IMR-90 (cell line): ENCODE measurements around the gene FUT8. TPM values are rescaled to one million over a fixed set of nuclear protein-coding genes. Genes with fewer than 3 reads are reported as not detected.

Experiments
- ATAC-seq: fragments of 200-7000 bp; cut with Tn5 transposase; 2 replicates; pipeline ENCODE4 v1.9.1; 2020; ENCODE audit warnings: low read depth, mild to moderate bottlenecking, moderate library complexity
- BruUV-seq: library from RNA; stranded (reverse); fragments of 400-500 nt; replicated peaks from 2 replicates; lab custom pipeline; 2021; lab: Mats Ljungman, UMichigan
- CTCF ChIA-PET: fragments of 300-600 bp; formaldehyde crosslinking; extraction: SDS; loops from one replicate; lab custom pipeline; 2021; ENCODE audit warnings: antibody characterized with exemption; lab: Yijun Ruan, JAX
- POLR2A ChIA-PET: fragments of 300-600 bp; sonication (Branson Sonifier 250); formaldehyde crosslinking; loops from one replicate; lab custom pipeline; 2022; ENCODE audit warnings: antibody characterized with exemption; ENCODE audit not compliant: unreplicated experiment; lab: Charles Lee
- DNase-seq: peaks from one replicate; pipeline ENCODE4 v3.0.0; 2013
- H2AFZ ChIP-seq: replicated peaks from 2 replicates; pipeline ENCODE3; 2013; ENCODE audit warnings: low read length, mild to moderate bottlenecking; ENCODE audit not compliant: poor library complexity
- H2AK5ac ChIP-seq: 2 replicates; pipeline ENCODE4 v1.6.1; 2013; ENCODE audit warnings: low read depth, low read length, inconsistent platforms
- H2AK9ac ChIP-seq: replicated peaks from 2 replicates; pipeline ENCODE3; 2013; ENCODE audit warnings: mild to moderate bottlenecking, low read depth, low read length, moderate library complexity; ENCODE audit not compliant: poor library complexity
- H2BK120ac ChIP-seq: 2 replicates; pipeline ENCODE4 v1.6.1; 2013; ENCODE audit warnings: low read depth, low read length, inconsistent platforms
- H2BK15ac ChIP-seq: 3 replicates; pipeline ENCODE4 v1.6.1; 2013; ENCODE audit warnings: low read depth, low read length, inconsistent platforms
- H2BK20ac ChIP-seq: 2 replicates; pipeline ENCODE4 v1.6.1; 2013; ENCODE audit warnings: low read depth, mild to moderate bottlenecking, inconsistent platforms, low read length, moderate library complexity
- H2BK5ac ChIP-seq: 2 replicates; pipeline ENCODE4 v1.6.1; 2013; ENCODE audit warnings: mild to moderate bottlenecking, low read depth, low read length, inconsistent platforms; ENCODE audit not compliant: poor library complexity, severe bottlenecking
- H3K14ac ChIP-seq: replicated peaks from 2 replicates; pipeline ENCODE4 v1.6.1; 2013; ENCODE audit warnings: low read depth, low read length, inconsistent platforms
- H3K18ac ChIP-seq: 2 replicates; pipeline ENCODE4 v1.6.1; 2013; ENCODE audit warnings: low read depth, low read length, control low read depth
- H3K23ac ChIP-seq: 2 replicates; pipeline ENCODE4 v1.6.1; 2013; ENCODE audit warnings: low read depth, low read length, inconsistent platforms
- H3K27ac ChIP-seq: 2 replicates; pipeline ENCODE4 v1.5.1; 2013; ENCODE audit warnings: mild to moderate bottlenecking, control low read depth, low read length; ENCODE audit not compliant: insufficient read depth
- H3K27me3 ChIP-seq: 2 replicates; pipeline ENCODE4 v1.6.1; 2013; ENCODE audit warnings: low read length; ENCODE audit not compliant: control insufficient read depth, insufficient read depth
- H3K36me3 ChIP-seq: 2 replicates; pipeline ENCODE4 v1.6.1; 2013; ENCODE audit warnings: low read length, mixed read lengths; ENCODE audit not compliant: control insufficient read depth, insufficient read depth
- H3K4ac ChIP-seq: 2 replicates; pipeline ENCODE4 v1.6.1; 2013; ENCODE audit warnings: low read depth, low read length, inconsistent platforms
- H3K4me1 ChIP-seq: 2 replicates; pipeline ENCODE4 v1.6.1; 2013; ENCODE audit warnings: low read length, mixed read lengths; ENCODE audit not compliant: control insufficient read depth, insufficient read depth
- H3K4me2 ChIP-seq: 2 replicates; pipeline ENCODE4 v1.6.1; 2013; ENCODE audit warnings: low read depth, mild to moderate bottlenecking, control low read depth, low read length, moderate library complexity
- H3K4me3 ChIP-seq: 2 replicates; pipeline ENCODE4 v1.5.1; 2013; ENCODE audit warnings: low read depth, mild to moderate bottlenecking, control low read depth, low read length, moderate library complexity; ENCODE audit not compliant: insufficient read depth
- H3K56ac ChIP-seq: 2 replicates; pipeline ENCODE4 v1.6.1; 2013; ENCODE audit warnings: low read length, inconsistent platforms; ENCODE audit not compliant: insufficient read depth; ENCODE audit errors: extremely low read depth
- H3K79me1 ChIP-seq, 2 experiments: 2 replicates each; pipeline ENCODE4 v1.6.1; 2013; ENCODE audit warnings: low read length in 2 of 2, inconsistent platforms in 1 of 2, low read depth in 1 of 2
- H3K9ac ChIP-seq: 2 replicates; pipeline ENCODE4 v1.6.1; 2013; ENCODE audit warnings: low read depth, low read length, control low read depth
- H3K9me1 ChIP-seq: 2 replicates; pipeline ENCODE4 v1.6.1; 2013; ENCODE audit warnings: low read length, inconsistent platforms; ENCODE audit not compliant: insufficient read depth
- H3K9me3 ChIP-seq: 2 replicates; pipeline ENCODE4 v1.6.1; 2013; ENCODE audit warnings: low read length; ENCODE audit not compliant: control insufficient read depth, insufficient read depth
- H4K20me1 ChIP-seq: 2 replicates; pipeline ENCODE4 v1.6.1; 2013; ENCODE audit warnings: low read length, inconsistent platforms; ENCODE audit not compliant: insufficient read depth
- H4K5ac ChIP-seq: 2 replicates; pipeline ENCODE4 v1.6.1; 2013; ENCODE audit warnings: mild to moderate bottlenecking, low read depth, low read length, control low read depth
- H4K8ac ChIP-seq, 2 experiments: 2 replicates each; pipeline ENCODE4 v1.6.1; 2013; ENCODE audit warnings: low read depth in 2 of 2, low read length in 2 of 2, control low read depth in 1 of 2, inconsistent platforms in 1 of 2
- H4K91ac ChIP-seq: 2 replicates; pipeline ENCODE4 v1.6.1; 2013; ENCODE audit warnings: low read depth, low read length, inconsistent platforms; ENCODE audit not compliant: insufficient read depth
- CEBPB ChIP-seq: IDR thresholded peaks from 2 replicates; pipeline ENCODE4 v1.6.1; 2012; ENCODE audit warnings: low read depth, low read length, improper control_type of control experiment
- CHD1 ChIP-seq: IDR thresholded peaks from 2 replicates; pipeline ENCODE4 v1.6.1; 2012; ENCODE audit warnings: low read depth, low read length, improper control_type of control experiment
- CTCF ChIP-seq: conservative IDR thresholded peaks from 2 replicates; pipeline ENCODE4 v1.5.1; 2012; ENCODE audit warnings: mild to moderate bottlenecking, low read depth, low read length, improper control_type of control experiment
- FOS ChIP-seq: fragments of 150-350 bp; IDR thresholded peaks from 2 replicates; pipeline ENCODE4 v1.6.1; 2016; ENCODE audit warnings: low read depth, low read length
- MAFK ChIP-seq: IDR thresholded peaks from 2 replicates; pipeline ENCODE4 v1.6.1; 2012; ENCODE audit warnings: low read depth, low read length, improper control_type of control experiment
- MAZ ChIP-seq: IDR thresholded peaks from 2 replicates; pipeline ENCODE4 v1.6.1; 2012; ENCODE audit warnings: low read depth, mild to moderate bottlenecking, low read length, improper control_type of control experiment, moderate library complexity, borderline replicate concordance
- MXI1 ChIP-seq: IDR thresholded peaks from 2 replicates; pipeline ENCODE4 v1.6.1; 2012; ENCODE audit warnings: low read depth, mild to moderate bottlenecking, low read length, moderate library complexity, borderline replicate concordance
- NFE2L2 ChIP-seq: fragments of 150-350 bp; IDR thresholded peaks from 2 replicates; pipeline ENCODE4 v1.6.1; 2016; ENCODE audit warnings: low read depth, mild to moderate bottlenecking, low read length
- POLR2A ChIP-seq: IDR thresholded peaks from 2 replicates; pipeline ENCODE4 v1.6.1; 2012; ENCODE audit warnings: mild to moderate bottlenecking, low read depth, low read length
- RAD21 ChIP-seq: IDR thresholded peaks from 2 replicates; pipeline ENCODE4 v1.6.1; 2012; ENCODE audit warnings: low read length, improper control_type of control experiment
- RFX5 ChIP-seq: IDR thresholded peaks from 2 replicates; pipeline ENCODE4 v1.8.0; 2012; ENCODE audit warnings: low read depth, mild to moderate bottlenecking, low read length, moderate library complexity
- SMC3 ChIP-seq: fragments of 150-350 bp; IDR thresholded peaks from 2 replicates; pipeline ENCODE4 v1.6.1; 2016; ENCODE audit warnings: low read depth, mild to moderate bottlenecking, antibody characterized with exemption, low read length, moderate library complexity
- WGBS, 2 experiments: methylation state at CpG; one replicate each; pipeline versions ENCODE4 v1.1.5 to v1.1.7; 2013; ENCODE audit warnings: missing lambda C conversion rate in 2 of 2; ENCODE audit not compliant: insufficient read length in 1 of 2; ENCODE audit errors: extremely low coverage in 2 of 2; 5-methylcytosine and 5-hydroxymethylcytosine counted together
- dilution Hi-C: fragments of 300-500 bp; cut with HindIII; formaldehyde crosslinking; loops from one replicate; pipeline ENCODE4 v1.14.3; 2018; ENCODE audit warnings: low sequenced_read_pairs; ENCODE audit not compliant: unreplicated experiment
- in situ Hi-C: fragments of 300-500 bp; cut with MboI; formaldehyde crosslinking; loops from 3 replicates; pipeline ENCODE4 v1.14.3; 2019; ENCODE audit warnings: low sequenced_read_pairs, inconsistent platforms, mixed read lengths
- intact Hi-C: fragments of 100-400 bp; cut with micrococcal nuclease; formaldehyde crosslinking; loops from 2 replicates; pipeline ENCODE4 v1.10.0; 2022
- polyA plus RNA-seq, 3 experiments: library from polyadenylated mRNA; depleted of rRNA; stranded (reverse); fragments of >200 nt; gene quantifications; 2 replicates each; pipeline ENCODE4 v1.2.3, GENCODE V29; 2012; ENCODE audit warnings: low replicate concordance in 1 of 3
- total RNA-seq: library from RNA; depleted of rRNA; stranded (reverse); fragments of >200 nt; gene quantifications from 2 replicates; pipeline ENCODE4 v1.2.3, GENCODE V29; 2012
- TF ChIP-seq, protein P1 (sequence below): fragments of 150-350 bp; IDR thresholded peaks from 2 replicates; pipeline ENCODE4 v1.6.1; 2017; ENCODE audit warnings: mild to moderate bottlenecking, antibody characterized with exemption, low read length, low read depth
- TF ChIP-seq, protein P2 (sequence below): fragments of 150-350 bp; IDR thresholded peaks from 2 replicates; pipeline ENCODE4 v1.6.1; 2016; ENCODE audit warnings: low read depth, mild to moderate bottlenecking, low read length, moderate library complexity, borderline replicate concordance

Gene FUT8
- total and polyA plus RNA-seq, 2 of the 4 experiments (the other 2 are of a cell fraction) = 15.6 to 72.9 TPM

GRCh38 chr14:65513671-65514070 lies 101.1 kb downstream of the FUT8 start:
- H4K20me1 ChIP-seq = no peaks in the 10 kb centered on the region
- H3K4me1 ChIP-seq = no peaks in the 10 kb centered on the region
- no TSS peak for BruUV-seq
- ATAC-seq = no peak
- no peak overlapping the region for H3K18ac ChIP-seq
- H3K27me3 ChIP-seq = no peaks in the 10 kb centered on the region
- no peaks in the 10 kb centered on the region for H3K36me3 ChIP-seq
- H4K5ac ChIP-seq = no peak overlapping the region
- H2AFZ ChIP-seq = no peak overlapping the region
- no peak overlapping the region for H3K14ac ChIP-seq
- no peaks in the 10 kb centered on the region for H3K9me1 ChIP-seq
- no peak overlapping the region for H4K91ac ChIP-seq
- no CpG with 5 or more reads among the region's 5 CpGs for WGBS, 2 experiments
- intact Hi-C loops (no loop called here), in situ Hi-C loops (no loop called here), dilution Hi-C loops (no loop called here)
- H3K23ac ChIP-seq = no peak overlapping the region
- H2AK9ac ChIP-seq = no peak overlapping the region
- H4K8ac ChIP-seq = no peak overlapping the region
- DNase-seq = no peak
- H3K4me3 ChIP-seq = no peak overlapping the region
- no peak overlapping the region for H3K4me2 ChIP-seq
- H3K56ac ChIP-seq = no peak overlapping the region
- no peak overlapping the region for H2BK5ac ChIP-seq
- CTCF ChIA-PET = no interaction called here
- H3K79me1 ChIP-seq = peaks cover 5% of the 10 kb centered on the region in 2 experiments; a peak in 3 of 4 replicates
- no peak overlapping the region for H3K4ac ChIP-seq
- no peak overlapping the region for H2AK5ac ChIP-seq
- no peaks in the 10 kb centered on the region for H3K9me3 ChIP-seq
- no peak overlapping the region for H2BK20ac ChIP-seq
- no peak overlapping the region for H3K9ac ChIP-seq
- TF ChIP-seq POLR2A (no peak), CEBPB (no peak), NFE2L2 (no peak), CHD1 (no peak), CTCF (no peak), MAFK (no peak), FOS (no peak), MXI1 (no peak), RAD21 (no peak), RFX5 (no peak), SMC3 (no peak), MAZ (no peak)
- TF ChIP-seq, protein P1, sequence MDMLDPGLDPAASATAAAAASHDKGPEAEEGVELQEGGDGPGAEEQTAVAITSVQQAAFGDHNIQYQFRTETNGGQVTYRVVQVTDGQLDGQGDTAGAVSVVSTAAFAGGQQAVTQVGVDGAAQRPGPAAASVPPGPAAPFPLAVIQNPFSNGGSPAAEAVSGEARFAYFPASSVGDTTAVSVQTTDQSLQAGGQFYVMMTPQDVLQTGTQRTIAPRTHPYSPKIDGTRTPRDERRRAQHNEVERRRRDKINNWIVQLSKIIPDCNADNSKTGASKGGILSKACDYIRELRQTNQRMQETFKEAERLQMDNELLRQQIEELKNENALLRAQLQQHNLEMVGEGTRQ = no peak
- TF ChIP-seq, protein P2, sequence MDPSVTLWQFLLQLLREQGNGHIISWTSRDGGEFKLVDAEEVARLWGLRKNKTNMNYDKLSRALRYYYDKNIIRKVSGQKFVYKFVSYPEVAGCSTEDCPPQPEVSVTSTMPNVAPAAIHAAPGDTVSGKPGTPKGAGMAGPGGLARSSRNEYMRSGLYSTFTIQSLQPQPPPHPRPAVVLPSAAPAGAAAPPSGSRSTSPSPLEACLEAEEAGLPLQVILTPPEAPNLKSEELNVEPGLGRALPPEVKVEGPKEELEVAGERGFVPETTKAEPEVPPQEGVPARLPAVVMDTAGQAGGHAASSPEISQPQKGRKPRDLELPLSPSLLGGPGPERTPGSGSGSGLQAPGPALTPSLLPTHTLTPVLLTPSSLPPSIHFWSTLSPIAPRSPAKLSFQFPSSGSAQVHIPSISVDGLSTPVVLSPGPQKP = no peak
- H3K27ac ChIP-seq = no peak overlapping the region
- POLR2A ChIA-PET = no interaction called here
- no peak overlapping the region for H2BK120ac ChIP-seq
- H2BK15ac ChIP-seq = no peak overlapping the region
